Activated naive CD8-positive, alpha-beta T cell treated with anti-CD3 and anti-CD28 coated beads, Interleukin-2, amount 10 ng/mL, durations not matched to agents 7 days and 5 days (primary cell): ENCODE data around the gene KIZ. TPM values are rescaled to one million over a fixed set of nuclear protein-coding genes. Genes with fewer than 3 reads are reported as not detected.
"Not testable (repeated sequence)": the region's sequence is repeated elsewhere in the genome, so short reads cannot be mapped to it uniquely, and the experiment has no call there.

Experiments used
- ATAC-seq: fragments of 150-1000 bp; cut with Tn5 transposase; one replicate; pipeline ENCODE4 v1.10.0; 2021; ENCODE audit warnings: low read depth, moderate library complexity
- POLR2A ChIA-PET: fragments of 350-600 bp; sonication (Branson Sonifier 250); formaldehyde crosslinking; loops from one replicate; lab custom pipeline; 2021; ENCODE audit warnings: antibody characterized with exemption; lab: Charles Lee
- DNase-seq: peaks from one replicate; pipeline ENCODE4 v3.0.0; 2021
- H3K27ac Mint-ChIP-seq: one replicate; pipeline ENCODE4 v1.8.0; 2022; ENCODE audit warnings: mild to moderate bottlenecking, mixed read lengths
- H3K27me3 Mint-ChIP-seq: one replicate; pipeline ENCODE4 v1.8.0; 2022; ENCODE audit warnings: mild to moderate bottlenecking, moderate library complexity, mixed read lengths
- H3K36me3 Mint-ChIP-seq: one replicate; pipeline ENCODE4 v1.8.0; 2021; ENCODE audit warnings: mild to moderate bottlenecking, mixed read lengths
- H3K4me1 Mint-ChIP-seq: one replicate; pipeline ENCODE4 v1.8.0; 2021; ENCODE audit warnings: mixed read lengths
- H3K4me3 Mint-ChIP-seq: one replicate; pipeline ENCODE4 v1.8.0; 2022; ENCODE audit warnings: mild to moderate bottlenecking, moderate library complexity, mixed read lengths
- H3K9me3 Mint-ChIP-seq: one replicate; pipeline ENCODE4 v1.8.0; 2021; ENCODE audit warnings: mixed read lengths
- total RNA-seq, 2 experiments: library from RNA; stranded (reverse); gene quantifications; one replicate each; pipeline ENCODE4 v1.2.3, GENCODE V29; 2021

Gene KIZ
- total RNA-seq, 2 experiments from 2014 or later: 33.4 to 36.6 TPM

DNA sequence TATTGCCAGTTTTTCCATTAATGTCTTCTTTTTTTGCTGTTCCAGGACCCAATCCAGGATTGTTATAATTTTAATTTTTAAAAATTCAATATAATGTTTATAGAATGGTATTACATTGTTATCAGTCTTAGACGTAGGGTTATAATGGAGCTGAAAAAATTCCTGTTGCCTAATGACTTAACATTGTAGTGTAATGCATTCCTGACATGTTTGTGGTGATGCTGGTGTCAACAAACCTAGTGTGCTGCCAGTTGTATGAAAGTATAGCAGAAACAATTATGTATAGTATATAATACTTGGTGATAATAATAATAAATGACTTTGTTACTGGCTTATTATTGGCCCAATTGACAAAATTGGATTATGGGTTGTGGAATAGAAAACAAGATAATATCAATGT lies 30.4 kb downstream of the KIZ start:
- no peak for DNase-seq
- no peak overlapping the region for H3K27ac Mint-ChIP-seq
- peaks cover 10% of the 10 kb centered on the region for H3K36me3 Mint-ChIP-seq
- no peaks in the 10 kb centered on the region for H3K9me3 Mint-ChIP-seq
- POLR2A ChIA-PET: no interaction called here
- no peaks in the 10 kb centered on the region for H3K27me3 Mint-ChIP-seq
- no peak for ATAC-seq
- H3K4me3 Mint-ChIP-seq: no peak overlapping the region
- H3K4me1 Mint-ChIP-seq: peaks cover 5% of the 10 kb centered on the region

DNA sequence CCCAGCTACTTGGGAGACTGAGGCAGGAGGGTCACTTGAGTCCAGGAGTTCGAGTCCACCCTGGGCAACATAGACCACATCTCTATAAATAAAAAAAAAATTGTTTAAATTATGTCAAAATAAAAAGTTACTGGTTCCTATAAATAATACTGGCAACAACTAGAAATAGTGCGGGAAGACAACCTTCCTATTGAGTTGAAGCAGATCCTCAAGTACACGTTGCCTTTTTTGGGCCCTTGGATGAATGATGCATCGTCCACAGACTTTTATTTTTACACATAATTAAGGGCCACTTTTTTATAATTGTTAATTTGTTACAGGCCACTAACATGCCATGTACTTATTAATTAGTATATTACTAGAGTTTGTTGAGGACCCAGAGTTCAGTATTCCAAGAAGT lies 31.1 kb downstream of the KIZ start:
- H3K36me3 Mint-ChIP-seq: peaks cover 14% of the 10 kb centered on the region
- DNase-seq (no peak), ATAC-seq (no peak)
- H3K27ac Mint-ChIP-seq: no peak overlapping the region
- peaks cover 7% of the 10 kb centered on the region for H3K4me1 Mint-ChIP-seq
- no peaks in the 10 kb centered on the region for H3K27me3 Mint-ChIP-seq
- H3K9me3 Mint-ChIP-seq: no peaks in the 10 kb centered on the region
- POLR2A ChIA-PET: no interaction called here
- H3K4me3 Mint-ChIP-seq: no peak overlapping the region

DNA sequence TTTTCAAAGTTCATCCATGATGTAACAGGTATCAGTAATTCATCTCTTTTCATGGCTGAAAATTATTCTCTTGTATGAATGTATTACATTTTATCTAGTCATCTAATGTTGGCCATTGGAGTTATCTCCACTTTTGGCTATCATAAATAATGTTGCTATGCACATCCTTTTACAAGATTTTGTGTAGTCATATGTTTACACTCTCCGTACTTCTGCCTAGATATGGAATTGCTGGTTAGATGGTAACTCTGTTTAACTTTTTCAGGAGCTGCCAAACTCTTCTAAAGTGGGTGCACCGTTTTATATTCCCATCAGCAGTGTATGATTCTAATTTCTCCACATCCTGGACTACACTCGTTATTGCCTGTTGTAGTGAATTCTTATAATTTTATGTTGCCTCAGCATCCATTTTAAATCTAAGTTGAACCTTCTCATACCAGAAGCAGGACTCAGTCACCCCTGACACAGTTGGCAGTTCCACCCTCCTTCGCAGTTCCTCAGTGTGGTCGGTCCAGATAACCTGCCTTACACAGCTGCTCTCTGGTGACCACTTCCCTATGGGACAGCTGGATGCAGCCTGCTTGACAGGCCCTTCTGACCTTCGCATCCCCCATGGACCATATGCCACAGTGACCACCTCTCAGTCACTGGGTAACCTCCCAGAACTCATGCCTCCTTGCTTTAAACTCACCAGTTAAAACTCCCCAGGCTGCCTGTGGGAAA lies 33.9 kb downstream of the KIZ start:
- DNase-seq (no peak), ATAC-seq (no peak)
- Mint-ChIP-seq H3K27me3 (no peaks in the 10 kb centered on the region), H3K4me1 (peaks cover 8% of the 10 kb centered on the region), H3K27ac (no peak overlapping the region), H3K4me3 (no peak overlapping the region), H3K36me3 (peaks cover 26% of the 10 kb centered on the region), H3K9me3 (no peaks in the 10 kb centered on the region)
- POLR2A ChIA-PET: no interaction called here

DNA sequence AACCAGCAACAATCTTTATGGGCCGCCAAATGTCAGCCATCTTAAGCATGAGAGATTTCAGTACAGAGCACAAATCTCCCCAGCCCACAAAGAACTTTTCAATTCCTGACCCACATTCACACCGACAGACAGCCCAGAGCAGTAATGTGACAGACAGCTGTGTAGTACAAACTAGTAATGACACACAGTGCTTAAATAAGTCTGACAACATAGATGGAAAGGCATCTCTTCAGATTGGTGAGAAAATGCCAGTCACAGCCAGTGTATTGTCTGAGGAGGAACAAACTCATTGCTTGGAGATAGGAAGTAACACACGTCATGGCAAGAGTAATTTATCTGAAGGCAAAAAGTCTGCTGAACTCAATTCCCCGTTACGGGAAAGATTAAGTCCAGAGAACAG lies 36.0 kb downstream of the KIZ start:
- Mint-ChIP-seq H3K4me1 (peaks cover 18% of the 10 kb centered on the region), H3K36me3 (peaks cover 38% of the 10 kb centered on the region), H3K9me3 (no peaks in the 10 kb centered on the region), H3K27me3 (no peaks in the 10 kb centered on the region), H3K27ac (no peak overlapping the region), H3K4me3 (no peak overlapping the region)
- POLR2A ChIA-PET: no interaction called here
- ATAC-seq (no peak), DNase-seq (no peak)

DNA sequence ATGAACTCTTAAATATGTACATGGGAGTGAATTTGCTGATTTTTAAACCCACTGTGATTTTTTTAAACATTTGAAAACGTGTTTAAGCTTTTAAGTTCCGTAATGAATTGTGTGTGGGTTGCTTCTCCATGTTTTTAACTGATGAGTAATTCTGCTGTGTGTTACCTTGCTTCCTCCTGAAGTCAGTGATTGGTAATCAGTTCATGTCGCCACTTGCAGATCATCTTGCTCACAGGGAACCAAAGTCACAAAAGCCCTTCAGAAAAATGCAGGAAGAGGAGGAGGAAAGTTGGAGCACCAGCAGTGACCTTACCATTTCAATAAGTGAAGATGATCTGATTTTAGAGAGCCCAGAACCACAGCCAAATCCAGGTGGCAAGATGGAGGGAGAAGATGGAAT lies 36.7 kb downstream of the KIZ start:
- Mint-ChIP-seq H3K27me3 (no peaks in the 10 kb centered on the region), H3K4me3 (no peak overlapping the region), H3K9me3 (no peaks in the 10 kb centered on the region), H3K4me1 (peaks cover 20% of the 10 kb centered on the region), H3K27ac (no peak overlapping the region), H3K36me3 (peaks cover 39% of the 10 kb centered on the region)
- ATAC-seq (no peak), DNase-seq (no peak)
- POLR2A ChIA-PET: no interaction called here

DNA sequence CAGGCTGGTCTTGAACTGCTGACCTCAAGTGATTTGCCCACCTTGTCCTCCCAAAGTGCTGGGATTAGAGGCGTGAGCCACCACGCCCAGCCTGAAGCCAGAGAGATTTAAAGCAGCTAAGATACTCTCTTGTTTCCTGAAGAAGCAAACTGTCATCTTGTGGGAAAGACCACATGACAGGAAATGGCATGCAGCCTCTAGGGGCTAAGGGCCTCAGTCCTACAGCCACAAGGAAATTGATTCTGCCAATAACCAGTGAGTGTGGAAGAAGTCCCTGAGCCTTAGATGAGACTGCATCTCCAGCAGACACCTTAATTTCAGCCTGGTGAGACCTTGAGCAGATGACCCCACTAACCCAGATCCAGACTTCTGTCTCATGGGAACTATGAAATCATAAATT lies 40.9 kb downstream of the KIZ start:
- POLR2A ChIA-PET: interaction anchor here (0.6 to 2.6 kb wide), 4 partner anchors 8 to 136 kb away, joined by 3 to 11 read pairs (median 4); partner anchors contain the start of gene XRN2
- Mint-ChIP-seq H3K4me3 (peak overlapping the region; percentile 69), H3K27ac (peak overlapping the region; percentile 88), H3K4me1 (peaks cover 20% of the 10 kb centered on the region), H3K9me3 (peaks cover 5% of the 10 kb centered on the region), H3K36me3 (peaks cover 49% of the 10 kb centered on the region), H3K27me3 (no peaks in the 10 kb centered on the region)
- ATAC-seq: peak; percentile 91
- peak; percentile 43 for DNase-seq

DNA sequence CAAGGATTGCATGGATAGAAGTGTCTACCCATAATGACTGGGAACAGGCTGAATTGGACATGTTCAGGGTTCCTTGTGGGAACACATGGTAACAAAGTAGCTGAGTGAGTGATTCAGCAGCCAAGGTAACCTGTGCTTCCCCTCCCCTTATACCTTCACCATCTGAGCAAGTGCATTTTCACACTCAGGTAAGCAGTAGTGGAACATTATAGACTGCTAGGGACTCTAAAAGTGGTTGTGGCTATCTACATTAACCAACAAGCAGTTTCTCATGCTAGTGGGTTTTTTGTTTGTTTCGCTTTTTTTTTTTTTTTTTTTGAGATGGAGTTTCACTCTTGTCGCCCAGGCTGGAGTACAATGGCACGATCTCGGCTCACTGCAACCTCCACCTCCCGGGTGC lies 41.4 kb downstream of the KIZ start:
- peaks cover 5% of the 10 kb centered on the region for H3K9me3 Mint-ChIP-seq
- POLR2A ChIA-PET: interaction anchor here (0.6 to 2.6 kb wide), 3 partner anchors 9 to 136 kb away, joined by 3 to 11 read pairs (median 5); partner anchors contain the start of gene XRN2
- no peaks in the 10 kb centered on the region for H3K27me3 Mint-ChIP-seq
- H3K36me3 Mint-ChIP-seq: peaks cover 49% of the 10 kb centered on the region
- peak overlapping the region; percentile 69 for H3K4me3 Mint-ChIP-seq
- DNase-seq: no peak
- peak overlapping the region; percentile 88 for H3K27ac Mint-ChIP-seq
- H3K4me1 Mint-ChIP-seq: peaks cover 23% of the 10 kb centered on the region
- peak; percentile 65 for ATAC-seq

DNA sequence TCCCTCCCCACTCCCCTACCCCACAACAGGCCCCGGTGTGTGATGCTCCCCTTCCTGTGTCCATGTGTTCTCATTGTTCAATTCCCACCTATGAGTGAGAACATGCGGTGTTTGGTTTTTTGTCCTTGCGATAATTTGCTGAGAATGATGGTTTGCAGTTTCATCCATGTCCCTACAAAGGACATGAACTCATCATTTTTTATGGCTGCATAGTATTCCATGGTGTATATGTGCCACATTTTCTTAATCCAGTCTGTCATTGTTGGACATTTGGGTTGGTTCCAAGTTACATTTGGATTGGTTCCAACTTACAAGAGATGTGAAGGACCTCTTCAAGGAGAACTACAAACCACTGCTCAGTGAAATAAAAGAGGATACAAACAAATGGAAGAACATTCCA lies 42.2 kb downstream of the KIZ start:
- DNase-seq, H3K27me3 Mint-ChIP-seq, POLR2A ChIA-PET, H3K9me3 Mint-ChIP-seq, ATAC-seq, H3K27ac Mint-ChIP-seq: not testable (repeated sequence)
- peak overlapping the region; percentile 23 for H3K4me3 Mint-ChIP-seq
- H3K4me1 Mint-ChIP-seq: peaks cover 27% of the 10 kb centered on the region
- peaks cover 46% of the 10 kb centered on the region for H3K36me3 Mint-ChIP-seq

DNA sequence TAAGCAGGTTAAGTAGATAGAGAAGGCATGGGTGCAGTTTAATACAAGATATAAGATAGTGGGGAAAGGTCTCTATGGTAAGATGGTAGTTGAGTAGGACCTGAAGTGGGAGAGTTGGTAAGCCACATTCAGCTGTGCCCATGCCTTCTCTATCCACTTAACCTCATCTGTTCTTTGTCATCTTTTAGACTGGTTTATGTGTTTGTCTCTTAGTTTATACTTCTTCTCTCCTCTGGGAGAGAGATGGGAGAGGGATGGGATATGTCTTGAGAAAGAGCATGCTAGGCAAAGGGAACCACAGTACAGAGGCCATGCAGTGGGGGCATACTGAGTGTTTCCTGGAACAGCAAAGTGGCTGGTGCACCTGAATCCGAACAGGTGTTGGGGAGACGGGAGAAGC lies 46.7 kb downstream of the KIZ start:
- no peak overlapping the region for H3K4me3 Mint-ChIP-seq
- H3K4me1 Mint-ChIP-seq: peaks cover 36% of the 10 kb centered on the region
- ATAC-seq: no peak
- H3K9me3 Mint-ChIP-seq: peaks cover 9% of the 10 kb centered on the region
- DNase-seq: no peak
- POLR2A ChIA-PET: no interaction called here
- no peaks in the 10 kb centered on the region for H3K27me3 Mint-ChIP-seq
- peaks cover 34% of the 10 kb centered on the region for H3K36me3 Mint-ChIP-seq
- H3K27ac Mint-ChIP-seq: no peak overlapping the region

DNA sequence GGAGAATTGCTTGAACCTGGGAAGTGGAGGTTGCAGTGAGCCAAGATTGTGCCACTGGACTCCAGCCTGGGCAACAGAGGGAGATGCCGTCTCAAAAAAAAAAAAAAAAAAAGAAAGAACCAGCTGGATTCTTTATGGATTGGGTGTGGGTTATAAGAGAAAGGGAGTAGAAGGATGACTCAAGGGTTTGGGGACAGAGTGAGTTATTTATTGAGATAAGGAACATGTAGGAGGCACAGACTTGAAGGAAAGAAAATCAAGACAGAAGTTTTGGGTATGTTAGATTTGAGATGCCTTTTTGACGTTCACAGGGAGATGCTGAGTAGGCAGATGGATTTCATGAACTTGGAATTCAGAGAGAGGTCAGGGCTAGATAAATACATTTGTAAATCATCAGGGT lies 47.6 kb downstream of the KIZ start:
- peaks cover 36% of the 10 kb centered on the region for H3K4me1 Mint-ChIP-seq
- ATAC-seq: no peak
- peaks cover 11% of the 10 kb centered on the region for H3K9me3 Mint-ChIP-seq
- POLR2A ChIA-PET: no interaction called here
- H3K36me3 Mint-ChIP-seq: peaks cover 34% of the 10 kb centered on the region
- no peaks in the 10 kb centered on the region for H3K27me3 Mint-ChIP-seq
- no peak for DNase-seq
- no peak overlapping the region for H3K27ac Mint-ChIP-seq
- H3K4me3 Mint-ChIP-seq: no peak overlapping the region

DNA sequence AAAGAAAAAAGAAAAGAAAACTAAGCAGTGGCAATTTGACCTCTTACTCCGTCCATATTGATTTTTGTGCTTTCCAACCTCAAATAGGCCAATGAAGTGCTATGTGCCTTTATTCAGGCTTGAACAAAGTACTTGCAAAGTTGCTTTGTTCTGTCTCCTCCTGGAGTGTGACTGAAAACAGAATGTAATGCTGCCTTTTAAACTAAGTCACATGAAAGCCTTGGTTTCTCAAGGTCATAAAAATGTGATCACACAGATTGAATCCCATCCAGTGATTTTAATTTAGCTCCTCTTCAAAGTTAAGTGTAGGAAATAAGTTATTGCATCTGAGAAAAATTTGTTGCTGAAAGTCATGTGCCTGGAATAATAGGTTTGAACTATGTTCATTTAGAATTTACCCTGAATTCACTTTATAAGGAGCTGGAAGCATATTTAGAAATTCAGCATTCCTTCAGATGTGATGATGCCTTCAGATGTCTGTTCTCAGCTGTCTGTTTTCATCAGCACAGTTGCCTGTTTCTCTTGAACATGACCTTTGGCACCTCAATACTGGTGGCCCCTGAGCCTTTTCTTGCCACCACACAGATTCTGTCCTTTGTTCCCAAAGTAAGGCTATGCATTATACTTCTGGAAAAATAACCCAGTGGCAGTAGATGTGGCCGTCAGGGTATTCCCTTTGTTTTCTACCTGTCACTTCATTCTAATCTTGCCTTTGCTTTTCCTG lies 48.8 kb downstream of the KIZ start:
- DNase-seq: no peak
- H3K27ac Mint-ChIP-seq: no peak overlapping the region

DNA sequence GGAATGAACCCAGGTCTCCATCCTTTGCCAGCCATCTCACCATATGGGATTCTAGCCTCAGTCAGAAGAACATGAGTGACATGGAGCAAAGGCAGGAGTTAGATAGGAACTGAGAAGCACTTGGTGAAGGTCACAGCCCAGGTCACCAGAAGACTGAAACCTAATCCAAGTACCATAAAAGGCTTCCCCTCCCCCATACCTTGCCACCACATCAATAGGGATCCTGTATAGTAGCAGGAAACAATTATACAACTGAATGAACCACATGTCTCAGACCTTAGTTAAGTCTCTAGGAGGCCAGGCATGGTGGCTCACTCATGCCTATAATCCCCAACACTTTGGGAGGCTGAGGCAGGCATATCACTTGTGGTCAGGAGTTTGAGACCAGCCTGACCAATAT lies 49.6 kb downstream of the KIZ start:
- POLR2A ChIA-PET: interaction anchor here (0.9 to 1.6 kb wide), 2 partner anchors 9 to 67 kb away, joined by 3 to 11 read pairs; no protein-coding TSS in a partner anchor
- Mint-ChIP-seq H3K36me3 (peaks cover 37% of the 10 kb centered on the region), H3K4me1 (peaks cover 38% of the 10 kb centered on the region), H3K27me3 (no peaks in the 10 kb centered on the region), H3K27ac (peak overlapping the region; percentile 65), H3K4me3 (peak overlapping the region; percentile 43), H3K9me3 (peaks cover 11% of the 10 kb centered on the region)
- DNase-seq (peak; percentile 40), ATAC-seq (peak; percentile 95)

More for the DNA sequence above, 48.8 kb downstream of the KIZ start:
- peaks cover 37% of the 10 kb centered on the region for H3K36me3 Mint-ChIP-seq
- peak overlapping the region; percentile 43 for H3K4me3 Mint-ChIP-seq
- peaks cover 11% of the 10 kb centered on the region for H3K9me3 Mint-ChIP-seq
- POLR2A ChIA-PET: interaction anchor here (0.6 to 0.8 kb wide), 2 partner anchors 9 to 72 kb away, joined by 3 to 4 read pairs; no protein-coding TSS in a partner anchor
- no peak for ATAC-seq
- no peaks in the 10 kb centered on the region for H3K27me3 Mint-ChIP-seq
- peaks cover 38% of the 10 kb centered on the region for H3K4me1 Mint-ChIP-seq

DNA sequence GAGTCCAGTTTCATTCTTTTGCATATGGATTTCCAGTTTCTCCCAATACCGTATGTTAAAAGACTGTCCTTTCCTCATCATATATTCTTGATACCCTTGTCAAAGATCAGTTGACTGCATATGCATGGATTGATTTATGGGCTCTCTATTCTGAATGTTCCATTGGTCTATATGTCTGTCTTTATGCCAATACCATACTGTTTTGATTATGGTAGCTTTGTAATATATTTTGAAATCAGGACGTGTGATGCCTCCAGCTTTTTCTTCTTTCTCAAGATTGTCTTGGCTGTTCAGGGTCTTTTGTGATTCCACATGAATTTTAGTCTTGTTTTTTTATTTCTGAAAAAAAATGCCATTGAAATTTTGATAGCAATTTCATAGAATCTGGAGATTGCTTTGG lies 51.9 kb downstream of the KIZ start:
- Mint-ChIP-seq H3K27me3 (no peaks in the 10 kb centered on the region), H3K27ac (no peak overlapping the region), H3K4me3 (no peak overlapping the region), H3K4me1 (peaks cover 27% of the 10 kb centered on the region), H3K9me3 (peaks cover 6% of the 10 kb centered on the region), H3K36me3 (peaks cover 26% of the 10 kb centered on the region)
- no peak for DNase-seq
- no peak for ATAC-seq
- POLR2A ChIA-PET: no interaction called here
